ENCODE results near the gene FGF18.
A peak's percentile ranks its signal among the peaks of the same experiment; 100 is the strongest.

Gene FGF18

GRCh38 chr5:171415115-171415730 is 4.2 kb upstream of the FGF18 start:
- Histone ChIP-seq H3K9me3 (no peaks in the 10 kb centered on the region), H3K27ac (no peak overlapping the region), H3K27me3 (peaks cover 7% of the 10 kb centered on the region), H3K4me2 (no peak overlapping the region), H3K36me3 (peaks cover 43% of the 10 kb centered on the region), H3K4me1 (peaks cover 14% of the 10 kb centered on the region), H3K4me3 (no peak overlapping the region), H4K20me1 (peaks cover 100% of the 10 kb centered on the region), H3K9ac (no peak overlapping the region)
- TF ChIP-seq Cebpa-rat (IDR thresholded peaks at IDR 0.05), result no peak

GRCh38 chr5:171416160-171417049 is 3.0 kb upstream of the FGF18 start:
- H3K4me1 ChIP-seq, result peaks cover 23% of the 10 kb centered on the region
- no peak for TF ChIP-seq Cebpa-rat (IDR thresholded peaks at IDR 0.05)
- no peak overlapping the region for H3K9ac ChIP-seq
- no peak overlapping the region for H3K27ac ChIP-seq
- H3K4me3 ChIP-seq, result no peak overlapping the region
- peaks cover 19% of the 10 kb centered on the region for H3K27me3 ChIP-seq
- no peaks in the 10 kb centered on the region for H3K9me3 ChIP-seq
- peaks cover 100% of the 10 kb centered on the region for H4K20me1 ChIP-seq
- H3K36me3 ChIP-seq, result peaks cover 33% of the 10 kb centered on the region
- H3K4me2 ChIP-seq, result no peak overlapping the region

GRCh38 chr5:171418316-171418981 is 998 bp upstream of the FGF18 start:
- Histone ChIP-seq H3K4me3 (peak overlapping the region; percentile 73), H3K27me3 (peaks cover 39% of the 10 kb centered on the region), H3K9me3 (no peaks in the 10 kb centered on the region), H3K4me2 (peak overlapping the region; percentile 100), H3K27ac (no peak overlapping the region; the same call in 1 of the 2 replicates), H3K9ac (peak overlapping the region; percentile 51; the same call in 1 of the 2 replicates), H3K36me3 (peaks cover 13% of the 10 kb centered on the region), H3K4me1 (peaks cover 23% of the 10 kb centered on the region), H4K20me1 (peaks cover 100% of the 10 kb centered on the region)
- TF ChIP-seq Cebpa-rat (IDR thresholded peaks at IDR 0.05), result no peak

GRCh38 chr5:171419688-171420430 is 412 bp downstream of the FGF18 start:
- Histone ChIP-seq H3K4me2 (peak overlapping the region; percentile 100), H3K27ac (no peak overlapping the region), H3K9ac (peak overlapping the region; percentile 48), H3K9me3 (no peaks in the 10 kb centered on the region), H4K20me1 (peaks cover 87% of the 10 kb centered on the region), H3K27me3 (peaks cover 47% of the 10 kb centered on the region), H3K4me3 (peak overlapping the region; percentile 73), H3K36me3 (no peaks in the 10 kb centered on the region), H3K4me1 (peaks cover 23% of the 10 kb centered on the region)
- no peak for TF ChIP-seq Cebpa-rat (IDR thresholded peaks at IDR 0.05)

- TF ChIP-seq Cebpa-rat (IDR thresholded peaks at IDR 0.05), result no peak
- H3K27me3 ChIP-seq, result peaks cover 47% of the 10 kb centered on the region
- H3K4me2 ChIP-seq, result peak overlapping the region; percentile 100
- H3K9ac ChIP-seq, result no peak overlapping the region
- peaks cover 23% of the 10 kb centered on the region for H3K4me1 ChIP-seq
- no peaks in the 10 kb centered on the region for H3K36me3 ChIP-seq
- H3K27ac ChIP-seq, result no peak overlapping the region
- H4K20me1 ChIP-seq, result peaks cover 79% of the 10 kb centered on the region
- H3K4me3 ChIP-seq, result peak overlapping the region; percentile 73
- no peaks in the 10 kb centered on the region for H3K9me3 ChIP-seq
Observed at GRCh38 chr5:171420431-171421241, 1.2 kb downstream of the FGF18 start.

GRCh38 chr5:171421331-171422262 is 2.1 kb downstream of the FGF18 start:
- no peak for TF ChIP-seq Cebpa-rat (IDR thresholded peaks at IDR 0.05)
- Histone ChIP-seq H3K9ac (no peak overlapping the region), H3K9me3 (no peaks in the 10 kb centered on the region), H3K36me3 (no peaks in the 10 kb centered on the region), H3K4me3 (no peak overlapping the region), H4K20me1 (peaks cover 70% of the 10 kb centered on the region), H3K4me1 (peaks cover 23% of the 10 kb centered on the region), H3K27ac (no peak overlapping the region), H3K27me3 (peaks cover 47% of the 10 kb centered on the region), H3K4me2 (no peak overlapping the region)

GRCh38 chr5:171422495-171422894 is 3.0 kb downstream of the FGF18 start:
- Histone ChIP-seq H3K4me2 (no peak overlapping the region), H3K9ac (no peak overlapping the region), H3K27me3 (peaks cover 47% of the 10 kb centered on the region), H3K4me1 (peaks cover 23% of the 10 kb centered on the region), H4K20me1 (peaks cover 61% of the 10 kb centered on the region), H3K36me3 (no peaks in the 10 kb centered on the region), H3K27ac (no peak overlapping the region), H3K4me3 (no peak overlapping the region), H3K9me3 (no peaks in the 10 kb centered on the region)
- TF ChIP-seq Cebpa-rat (IDR thresholded peaks at IDR 0.05), result no peak
